Endothelial cell of umbilical vein (primary cell): Measurements from ENCODE around the gene SF3B4. TPM values are rescaled to one million over a fixed set of nuclear protein-coding genes. Genes with fewer than 3 reads are reported as not detected.

Experiments
- BruUV-seq: library from RNA; stranded (reverse); fragments of 400-500 nt; replicated peaks from 2 replicates; lab custom pipeline; 2021; lab: Mats Ljungman, UMichigan
- CTCF ChIA-PET: fragments of 300-600, 350-600 bp; sonication (Branson Sonifier 250); formaldehyde crosslinking; loops from one replicate; lab custom pipeline; 2021; ENCODE audit warnings: antibody characterized with exemption, inconsistent platforms; lab: Charles Lee
- POLR2A ChIA-PET: fragments of 300-600, 350-600 bp; sonication (Branson Sonifier 250); formaldehyde crosslinking; loops from one replicate; lab custom pipeline; 2021; ENCODE audit warnings: antibody characterized with exemption, inconsistent platforms; lab: Charles Lee
- DNase-seq: peaks from one replicate; pipeline ENCODE4 v3.0.0-alpha.2; 2011; ENCODE audit warnings: low read depth, low spot score
- FAIRE-seq: peaks from 2 replicates; lab custom pipeline; 2011; peaks lifted over from hg19 to GRCh38; lab: Jason Lieb, UNC
- H2AFZ ChIP-seq: 2 replicates; pipeline ENCODE4 v1.6.0; 2012; ENCODE audit warnings: low read depth, low read length, control low read depth, inconsistent platforms
- H3K27ac ChIP-seq: 2 replicates; pipeline ENCODE4 v1.5.1; 2011; ENCODE audit warnings: low read depth, mild to moderate bottlenecking, control low read depth, low read length, moderate library complexity; ENCODE audit not compliant: insufficient read depth
- H3K27me3 ChIP-seq, 2 experiments: 2 replicates each; pipeline versions ENCODE4 v1.6.0 to v1.6.1; 2011; ENCODE audit warnings: low read length in 2 of 2, mixed read lengths in 1 of 2; ENCODE audit not compliant: control insufficient read depth in 2 of 2, insufficient read depth in 2 of 2
- H3K36me3 ChIP-seq, 2 experiments: 2 replicates in 1 of 2; 3 replicates in 1 of 2; pipeline ENCODE4 v1.5.1; 2011; ENCODE audit warnings: low read length in 2 of 2, mild to moderate bottlenecking in 1 of 2, moderate library complexity in 1 of 2; ENCODE audit not compliant: control insufficient read depth in 2 of 2, insufficient read depth in 2 of 2; ENCODE audit errors: extremely low read depth in 1 of 2
- H3K4me1 ChIP-seq: 3 replicates; pipeline ENCODE4 v1.5.1; 2011; ENCODE audit warnings: mild to moderate bottlenecking, low read length; ENCODE audit not compliant: control insufficient read depth, insufficient read depth; ENCODE audit errors: extremely low read depth
- H3K4me2 ChIP-seq: 2 replicates; pipeline ENCODE4 v1.6.1; 2011; ENCODE audit warnings: low read length, control low read depth, mixed read lengths; ENCODE audit not compliant: insufficient read depth
- H3K4me3 ChIP-seq, 3 experiments: fragments of 200-600 bp in 1 of 3; sonication (generic), shearing (Covaris generic) in 1 of 3; replicated peaks in 1 of 3; 2 replicates each; pipeline ENCODE4 v1.5.1; 2011 to 2016; ENCODE audit warnings: control low read depth in 3 of 3, low read length in 3 of 3, mild to moderate bottlenecking in 2 of 3, inconsistent platforms in 1 of 3, low read depth in 1 of 3, moderate library complexity in 1 of 3; ENCODE audit not compliant: insufficient read depth in 1 of 3
- H3K79me2 ChIP-seq: 2 replicates; pipeline ENCODE4 v1.6.0; 2012; ENCODE audit warnings: low read length, inconsistent platforms; ENCODE audit not compliant: control insufficient read depth, insufficient read depth
- H3K9ac ChIP-seq: replicated peaks from 2 replicates; pipeline ENCODE3; 2011; ENCODE audit warnings: low read length, control low read depth; ENCODE audit not compliant: insufficient read depth; ENCODE audit errors: extremely low read depth
- H3K9me1 ChIP-seq: replicated peaks from 3 replicates; pipeline ENCODE4 v1.6.0; 2011; ENCODE audit warnings: mild to moderate bottlenecking, low read length; ENCODE audit not compliant: control insufficient read depth, insufficient read depth; ENCODE audit errors: extremely low read depth
- H3K9me3 ChIP-seq: replicated peaks from 2 replicates; pipeline ENCODE4 v1.5.1; 2012; ENCODE audit warnings: low read length, inconsistent platforms; ENCODE audit not compliant: control insufficient read depth, insufficient read depth
- H4K20me1 ChIP-seq: replicated peaks from 2 replicates; pipeline ENCODE3; 2011; ENCODE audit warnings: mild to moderate bottlenecking, low read length; ENCODE audit not compliant: control insufficient read depth, insufficient read depth; ENCODE audit errors: extremely low read depth
- CTCF ChIP-seq, 2 donors: IDR thresholded peaks; 1 replicate in 1 of 2; 2 replicates in 1 of 2; pipeline ENCODE4 v1.5.1; 2011; ENCODE audit warnings: low read length in 2 of 2, mild to moderate bottlenecking in 2 of 2, moderate library complexity in 2 of 2, control low read depth in 1 of 2, inconsistent platforms in 1 of 2, low read depth in 1 of 2; ENCODE audit not compliant: insufficient read depth in 1 of 2; ENCODE audit errors: extremely low read depth in 1 of 2
- FOS ChIP-seq: IDR thresholded peaks from 2 replicates; pipeline ENCODE4 v1.6.1; 2011; ENCODE audit warnings: mild to moderate bottlenecking, low read length, moderate library complexity, borderline replicate concordance; ENCODE audit not compliant: insufficient read depth
- GATA2 ChIP-seq: IDR thresholded peaks from 2 replicates; pipeline ENCODE4 v1.7.0; 2011; ENCODE audit warnings: low read depth, mild to moderate bottlenecking, moderate library complexity, mixed read lengths, low read length; ENCODE audit not compliant: insufficient read length, insufficient read depth
- JUN ChIP-seq: IDR thresholded peaks from 2 replicates; pipeline ENCODE4 v1.6.1; 2011; ENCODE audit warnings: borderline replicate concordance, low read depth; ENCODE audit not compliant: insufficient read length, insufficient read depth
- MAX ChIP-seq: IDR thresholded peaks from 2 replicates; pipeline ENCODE4 v1.6.1; 2011; ENCODE audit not compliant: insufficient read depth, insufficient read length
- POLR2AphosphoS5 ChIP-seq: IDR thresholded peaks from 2 replicates; pipeline ENCODE4 v1.6.1; 2012; ENCODE audit warnings: low read depth, mild to moderate bottlenecking, control low read depth, low read length, moderate library complexity; ENCODE audit not compliant: insufficient read depth
- dilution Hi-C: fragments of 300-500 bp; cut with MboI; formaldehyde crosslinking; loops from one replicate; pipeline ENCODE4 v1.15.0; 2019; ENCODE audit warnings: low sequenced_read_pairs; ENCODE audit not compliant: extremely low pct_ligation_motif_present
- intact Hi-C: fragments of 100-400 bp; cut with micrococcal nuclease; formaldehyde crosslinking; loops from one replicate; pipeline ENCODE4 v1.10.0; 2022
- polyA plus RNA-seq, 4 experiments: library from polyadenylated mRNA; depleted of rRNA in 3 of 4; stranded (reverse) in 3 of 4; unstranded in 1 of 4; fragments of >200 nt; gene quantifications; 2 replicates each; pipeline versions ENCODE4 v1.2.1 to v1.2.3, GENCODE V29; 2011 to 2012; ENCODE audit warnings: missing spikeins in 1 of 4
- total RNA-seq: library from RNA; stranded (reverse); gene quantifications from 2 replicates; pipeline ENCODE4 v1.2.3, GENCODE V29; 2021

SF3B4 gene
- total and polyA plus RNA-seq, 2 donors (not counting 3 experiments of a cell fraction or from before 2014, with no cell fraction given): 62.7 to 74.4 TPM

- Histone ChIP-seq H3K9me3 (no peaks in the 10 kb centered on the region), H4K20me1 (no peaks in the 10 kb centered on the region), H3K4me1 (peaks cover 33% of the 10 kb centered on the region), H3K9me1 (no peaks in the 10 kb centered on the region), H3K27ac (no peak overlapping the region), H3K9ac (no peak overlapping the region), H3K27me3 (no peaks in the 10 kb centered on the region), H3K4me2 (peak overlapping the region; percentile 75), H3K79me2 (no peaks in the 10 kb centered on the region), H3K36me3 (no peaks in the 10 kb centered on the region), H2AFZ (peak overlapping the region; percentile 32), H3K4me3 (peak overlapping the region; percentile 29 to 47 (median 45))
- peak; percentile 36 for DNase-seq
- ChIA-PET CTCF (interaction anchor here (0.8 to 1.2 kb wide), 3 partner anchors 9 to 49 kb away, joined by 3 to 4 read pairs (median 3); a partner anchor contains a TSS), POLR2A (interaction anchor here (2.0 kb wide), 1 partner anchor 49 kb away, joined by 6 read pairs; a partner anchor contains a TSS)
- TF ChIP-seq POLR2AphosphoS5: peak; percentile 0
- TF ChIP-seq GATA2: no peak
- FAIRE-seq: peak; percentile 68
- no TSS peak for BruUV-seq
- intact Hi-C loops: no loop called here
- dilution Hi-C loops: no loop called here
These were observed 9.5 kb upstream of the SF3B4 start for GRCh38 chr1:149936992-149937705.

- Histone ChIP-seq H3K36me3 (no peaks in the 10 kb centered on the region), H3K9ac (no peak within 1 kb of the TSS), H3K79me2 (no peaks in the 10 kb centered on the region), H3K27me3 (no peaks in the 10 kb centered on the region), H4K20me1 (no peaks in the 10 kb centered on the region), H3K27ac (no peak within 1 kb of the TSS), H3K4me2 (peak within 1 kb of the TSS; percentile 75), H3K4me3 (peak within 1 kb of the TSS; percentile 29 to 47 (median 45)), H3K9me3 (no peaks in the 10 kb centered on the region), H2AFZ (peak within 1 kb of the TSS; percentile 32), H3K4me1 (peaks cover 38% of the 10 kb centered on the region), H3K9me1 (no peaks in the 10 kb centered on the region)
- no peak for DNase-seq
- TF ChIP-seq MAX (no peak), POLR2AphosphoS5 (peak; percentile 12), FOS (no peak), JUN (no peak), CTCF (IDR thresholded peaks at IDR 0.05; ENCODE audit: extremely low read depth in 1 of 2, insufficient read depth in 1 of 2, low read depth in 1 of 2, low read length in 2 of 2) (no peak)
- BruUV-seq: no TSS peak
- POLR2A ChIA-PET: interaction anchor here (2.0 kb wide), 1 partner anchor 48 kb away, joined by 6 read pairs; a partner anchor contains a TSS
- peak; percentile 75 for FAIRE-seq
- intact Hi-C loops (no loop called here), dilution Hi-C loops (no loop called here)
- CTCF ChIA-PET: interaction anchor here (1.0 kb wide), 1 partner anchor 48 kb away, joined by 3 read pairs; no protein-coding TSS in a partner anchor
These were observed 8.8 kb upstream of the SF3B4 start, which contains the start of gene MTMR11 for GRCh38 chr1:149936170-149936991. Gene MTMR11 (minus strand): TSS chr1:149936879. CDS start chr1:149936647, 232 bp downstream.
